ENCODE data around the gene MRTO4.

- TF ChIP-seq MAX (IDR thresholded peaks at IDR 0.05; ENCODE audit: low read depth) (no peak), CTCF (IDR thresholded peaks at IDR 0.05) (no peak), EP300 (IDR thresholded peaks at IDR 0.05; ENCODE audit: borderline replicate concordance in 1 of 2, low read depth in 1 of 2, low read length in 1 of 2) (no peak), RAD21 (IDR thresholded peaks at IDR 0.05; ENCODE audit: low read length) (no peak), EZH2phosphoT487 (IDR thresholded peaks at IDR 0.05; ENCODE audit: borderline replicate concordance, low read depth) (no peak), MXI1 (IDR thresholded peaks at IDR 0.05; ENCODE audit: low read depth, low read length) (no peak)
- TF ChIP-seq, protein P1, sequence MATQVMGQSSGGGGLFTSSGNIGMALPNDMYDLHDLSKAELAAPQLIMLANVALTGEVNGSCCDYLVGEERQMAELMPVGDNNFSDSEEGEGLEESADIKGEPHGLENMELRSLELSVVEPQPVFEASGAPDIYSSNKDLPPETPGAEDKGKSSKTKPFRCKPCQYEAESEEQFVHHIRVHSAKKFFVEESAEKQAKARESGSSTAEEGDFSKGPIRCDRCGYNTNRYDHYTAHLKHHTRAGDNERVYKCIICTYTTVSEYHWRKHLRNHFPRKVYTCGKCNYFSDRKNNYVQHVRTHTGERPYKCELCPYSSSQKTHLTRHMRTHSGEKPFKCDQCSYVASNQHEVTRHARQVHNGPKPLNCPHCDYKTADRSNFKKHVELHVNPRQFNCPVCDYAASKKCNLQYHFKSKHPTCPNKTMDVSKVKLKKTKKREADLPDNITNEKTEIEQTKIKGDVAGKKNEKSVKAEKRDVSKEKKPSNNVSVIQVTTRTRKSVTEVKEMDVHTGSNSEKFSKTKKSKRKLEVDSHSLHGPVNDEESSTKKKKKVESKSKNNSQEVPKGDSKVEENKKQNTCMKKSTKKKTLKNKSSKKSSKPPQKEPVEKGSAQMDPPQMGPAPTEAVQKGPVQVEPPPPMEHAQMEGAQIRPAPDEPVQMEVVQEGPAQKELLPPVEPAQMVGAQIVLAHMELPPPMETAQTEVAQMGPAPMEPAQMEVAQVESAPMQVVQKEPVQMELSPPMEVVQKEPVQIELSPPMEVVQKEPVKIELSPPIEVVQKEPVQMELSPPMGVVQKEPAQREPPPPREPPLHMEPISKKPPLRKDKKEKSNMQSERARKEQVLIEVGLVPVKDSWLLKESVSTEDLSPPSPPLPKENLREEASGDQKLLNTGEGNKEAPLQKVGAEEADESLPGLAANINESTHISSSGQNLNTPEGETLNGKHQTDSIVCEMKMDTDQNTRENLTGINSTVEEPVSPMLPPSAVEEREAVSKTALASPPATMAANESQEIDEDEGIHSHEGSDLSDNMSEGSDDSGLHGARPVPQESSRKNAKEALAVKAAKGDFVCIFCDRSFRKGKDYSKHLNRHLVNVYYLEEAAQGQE (IDR thresholded peaks at IDR 0.05; ENCODE audit: low read depth, low read length) = no peak
These were observed 5.7 kb downstream of the MRTO4 start for GRCh38 chr1:19257178-19257914.

All from SK-N-SH (cell line).